GM19025 (cell line): ENCODE measurements around the gene CYP4B1.
"Not testable (repeated sequence)": the region's sequence is repeated elsewhere in the genome, so short reads cannot be mapped to it uniquely, and the experiment has no call there.

Experiments used
- ATAC-seq: cut with Tn5 transposase; IDR thresholded peaks from one replicate; pipeline ENCODE4 v1.9.1; 2021; ENCODE audit warnings: mild to moderate bottlenecking, low read depth, moderate library complexity; ENCODE audit not compliant: unreplicated experiment

Gene CYP4B1

DNA sequence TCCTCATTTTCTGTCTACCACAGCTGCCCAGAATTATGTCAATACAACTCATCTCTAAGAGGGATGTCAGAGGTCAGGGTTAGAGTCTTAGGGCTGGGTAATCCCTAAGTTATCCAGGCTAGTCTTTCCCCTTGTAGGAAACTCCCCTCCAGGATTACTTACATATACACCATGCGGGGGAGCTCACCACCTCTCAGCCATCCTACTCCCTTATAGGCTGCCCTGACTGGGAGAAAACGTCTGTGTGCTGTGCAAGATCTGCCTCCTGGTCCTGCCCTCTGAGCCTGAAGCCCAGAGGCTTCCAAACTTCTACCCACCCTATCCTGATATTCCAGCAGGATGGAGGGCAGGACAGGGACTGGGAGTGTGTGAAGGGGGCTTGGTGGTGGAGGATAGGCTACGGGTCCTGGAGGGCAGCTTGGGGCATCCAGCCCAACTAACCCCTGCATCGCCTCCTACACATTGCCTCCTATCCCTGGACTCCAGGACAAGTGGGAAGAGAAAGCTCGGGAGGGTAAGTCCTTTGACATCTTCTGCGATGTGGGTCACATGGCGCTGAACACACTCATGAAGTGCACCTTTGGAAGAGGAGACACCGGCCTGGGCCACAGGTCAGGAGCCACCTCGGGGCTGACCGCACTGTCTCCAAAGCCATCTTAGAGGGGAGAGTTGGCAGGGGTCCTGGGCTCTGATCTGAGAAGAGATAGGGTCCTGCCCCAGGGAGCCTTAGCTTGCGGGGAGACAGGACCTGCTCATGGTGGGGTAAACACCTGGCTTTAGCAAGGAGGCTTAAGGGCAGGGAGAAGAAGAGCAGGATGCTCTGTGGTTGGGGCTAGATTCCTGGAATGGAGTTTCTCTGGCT, 14.4 kb downstream of the CYP4B1 start:
- no peak for ATAC-seq

DNA sequence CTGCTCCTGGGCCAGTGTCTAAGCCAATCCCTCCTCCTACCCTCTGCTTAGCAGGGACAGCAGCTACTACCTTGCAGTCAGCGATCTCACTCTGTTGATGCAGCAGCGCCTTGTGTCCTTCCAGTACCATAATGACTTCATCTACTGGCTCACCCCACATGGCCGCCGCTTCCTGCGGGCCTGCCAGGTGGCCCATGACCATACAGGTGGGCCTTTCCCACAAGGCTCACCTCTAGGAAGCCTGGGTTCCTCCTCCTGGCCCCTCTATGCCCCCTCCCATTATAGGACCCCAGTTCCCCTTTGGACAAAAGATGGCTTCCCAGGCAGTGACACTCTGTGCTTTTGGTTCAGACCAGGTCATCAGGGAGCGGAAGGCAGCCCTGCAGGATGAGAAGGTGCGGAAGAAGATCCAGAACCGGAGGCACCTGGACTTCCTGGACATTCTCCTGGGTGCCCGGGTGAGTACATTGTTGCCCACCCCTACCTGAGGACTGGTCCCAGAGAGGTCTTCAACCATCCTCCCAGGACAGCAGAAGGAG, 15.1 kb downstream of the CYP4B1 start:
- no peak for ATAC-seq

DNA sequence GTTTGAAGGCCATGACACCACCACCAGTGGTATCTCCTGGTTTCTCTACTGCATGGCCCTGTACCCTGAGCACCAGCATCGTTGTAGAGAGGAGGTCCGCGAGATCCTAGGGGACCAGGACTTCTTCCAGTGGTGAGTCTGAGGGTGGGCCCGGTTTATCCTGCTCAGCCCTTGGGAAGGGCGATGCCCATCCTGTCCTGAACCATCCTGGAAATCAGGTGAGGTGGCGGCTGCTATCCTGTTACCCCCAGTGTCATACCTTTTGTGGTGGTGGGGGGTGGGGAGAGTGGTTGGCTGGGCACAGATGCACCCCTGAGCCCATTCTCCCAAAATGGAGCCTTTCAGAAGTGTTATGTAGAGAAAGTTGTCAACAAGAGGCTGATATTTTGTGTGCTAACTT, 16.3 kb downstream of the CYP4B1 start:
- ATAC-seq: no peak

DNA sequence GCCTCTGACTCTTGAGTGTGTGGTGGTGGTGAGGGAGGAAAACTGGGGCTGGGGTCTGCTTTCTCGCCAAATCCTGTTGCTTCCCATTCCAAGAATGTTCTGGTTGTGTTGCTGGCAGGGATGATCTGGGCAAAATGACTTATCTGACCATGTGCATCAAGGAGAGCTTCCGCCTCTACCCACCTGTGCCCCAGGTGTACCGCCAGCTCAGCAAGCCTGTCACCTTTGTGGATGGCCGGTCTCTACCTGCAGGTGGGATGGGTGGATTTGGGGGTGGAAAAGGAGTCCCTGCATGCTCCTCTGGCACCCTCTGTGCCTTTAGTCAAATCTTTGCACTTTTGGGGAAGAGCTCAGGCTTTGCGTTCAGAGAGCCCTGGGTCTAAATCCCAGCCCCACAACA, 18.1 kb downstream of the CYP4B1 start:
- no peak for ATAC-seq

DNA sequence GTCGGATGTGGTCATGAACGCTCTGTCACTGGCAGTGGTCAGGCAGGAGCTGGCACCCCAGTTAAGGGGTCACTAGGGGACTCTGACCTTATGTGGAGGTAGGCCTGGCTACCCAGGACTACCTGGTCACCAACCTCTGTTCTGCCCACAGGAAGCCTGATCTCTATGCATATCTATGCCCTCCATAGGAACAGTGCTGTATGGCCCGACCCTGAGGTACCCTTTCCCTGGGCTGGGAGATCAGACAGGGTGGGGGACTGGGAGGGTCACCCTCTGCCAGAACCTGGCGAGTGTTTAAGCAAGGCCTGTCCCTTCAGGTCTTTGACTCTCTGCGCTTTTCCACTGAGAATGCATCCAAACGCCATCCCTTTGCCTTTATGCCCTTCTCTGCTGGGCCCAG, 19.0 kb downstream of the CYP4B1 start:
- no peak for ATAC-seq

DNA sequence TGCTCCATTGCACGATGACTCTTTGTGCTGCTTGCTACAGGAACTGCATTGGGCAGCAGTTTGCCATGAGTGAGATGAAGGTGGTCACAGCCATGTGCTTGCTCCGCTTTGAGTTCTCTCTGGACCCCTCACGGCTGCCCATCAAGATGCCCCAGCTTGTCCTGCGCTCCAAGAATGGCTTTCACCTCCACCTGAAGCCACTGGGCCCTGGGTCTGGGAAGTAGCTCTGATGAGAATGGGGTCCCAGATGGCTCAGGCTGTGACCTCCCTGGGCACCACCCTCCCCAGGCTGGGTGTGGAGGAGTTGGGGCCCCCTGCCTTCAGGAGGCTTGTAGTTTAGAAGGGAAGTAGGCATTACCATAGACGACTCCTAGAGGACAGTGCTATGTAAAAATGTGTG, 19.7 kb downstream of the CYP4B1 start:
- ATAC-seq: no peak

DNA sequence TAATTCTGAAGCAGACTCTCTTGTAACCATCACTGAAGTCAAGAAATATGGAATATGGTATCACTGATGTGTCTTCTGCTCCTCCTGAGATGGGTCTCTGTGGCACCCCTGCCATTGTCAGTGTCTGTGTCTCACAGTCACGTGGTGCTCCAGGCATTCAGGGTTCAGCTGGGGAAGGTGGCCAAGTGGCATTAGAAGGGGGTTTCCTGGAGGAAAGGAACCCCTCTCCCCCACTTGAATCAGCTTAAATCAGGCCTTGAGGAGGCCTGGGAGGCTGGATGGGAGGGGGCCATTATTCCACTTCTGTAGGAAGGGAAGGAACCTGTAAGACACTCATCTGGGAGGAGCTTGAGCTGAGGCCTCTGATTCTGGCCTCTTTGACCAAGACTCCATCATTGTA, 20.5 kb downstream of the CYP4B1 start:
- no peak for ATAC-seq

DNA sequence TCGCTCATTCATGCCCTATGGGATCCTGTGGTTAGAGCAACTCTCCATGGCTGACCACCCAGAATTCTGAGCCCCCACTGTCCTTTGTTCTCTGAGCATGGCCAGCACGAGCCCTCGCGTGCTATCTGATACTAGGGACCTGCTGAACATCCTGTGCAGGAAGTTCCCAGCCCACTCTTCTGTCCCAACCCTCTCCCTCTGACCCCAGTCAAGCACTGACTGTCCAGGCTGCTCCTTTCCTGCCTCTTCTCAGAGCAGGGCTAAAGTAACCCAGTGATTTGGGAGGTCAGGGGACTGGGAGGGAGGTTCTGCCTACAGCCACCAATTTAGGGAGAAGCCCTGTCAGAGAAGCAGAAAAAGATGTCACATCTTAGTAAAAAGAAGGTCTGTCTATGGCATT, 21.2 kb downstream of the CYP4B1 start:
- ATAC-seq: no peak

DNA sequence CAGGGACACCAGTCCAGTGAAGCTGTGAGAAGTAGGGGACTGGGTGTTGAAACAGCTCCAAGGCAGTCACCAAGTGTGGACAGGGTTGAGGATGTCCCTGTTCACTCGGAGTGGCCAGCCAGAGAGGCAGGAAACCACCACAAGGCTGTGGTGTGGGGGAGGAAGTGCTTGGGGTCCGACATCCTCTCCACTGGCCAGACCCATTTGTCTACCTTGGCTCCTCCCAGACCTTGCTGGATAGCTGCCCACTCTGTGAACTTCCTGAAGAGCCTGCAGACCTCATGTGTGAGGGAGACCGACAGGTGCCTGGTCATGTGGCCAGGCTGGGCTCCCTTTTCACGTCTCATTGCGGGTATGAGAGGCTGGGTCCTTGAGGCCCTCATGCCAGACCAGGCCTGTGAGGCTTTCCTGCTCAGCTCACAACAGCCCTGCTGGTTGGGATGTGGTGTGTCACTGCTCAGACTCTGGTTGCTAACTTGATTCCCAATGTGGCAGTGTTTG, 21.8 kb downstream of the CYP4B1 start:
- no peak for ATAC-seq

DNA sequence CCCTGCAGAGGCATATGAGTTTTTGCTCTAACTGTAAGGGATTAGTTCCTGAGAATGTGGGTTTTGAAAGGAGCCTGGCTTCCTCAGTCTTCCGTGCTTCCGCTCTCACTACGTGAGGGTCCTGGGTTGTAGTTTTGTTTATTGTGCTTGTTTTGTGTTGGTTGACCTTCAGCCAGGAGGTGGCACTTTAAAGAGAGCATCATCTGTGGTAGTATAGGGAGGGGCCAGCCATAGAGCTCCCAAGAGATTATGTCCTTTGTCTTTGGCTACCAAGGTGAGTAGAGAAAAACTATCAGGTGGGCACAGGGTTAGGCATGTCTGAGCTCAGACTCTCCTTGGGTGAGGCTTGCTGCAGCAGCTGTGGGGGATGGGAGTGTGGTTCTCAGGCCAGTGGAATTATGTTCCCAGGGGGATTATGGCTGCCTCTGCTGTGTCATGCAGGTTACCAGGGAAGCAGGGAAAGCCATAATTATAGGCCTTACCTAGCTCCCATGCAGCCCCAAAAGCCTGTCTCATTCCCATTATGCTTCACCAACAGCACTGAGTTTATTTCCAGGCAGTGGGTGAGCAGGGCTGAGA, 23.5 kb downstream of the CYP4B1 start:
- no peak for ATAC-seq

DNA sequence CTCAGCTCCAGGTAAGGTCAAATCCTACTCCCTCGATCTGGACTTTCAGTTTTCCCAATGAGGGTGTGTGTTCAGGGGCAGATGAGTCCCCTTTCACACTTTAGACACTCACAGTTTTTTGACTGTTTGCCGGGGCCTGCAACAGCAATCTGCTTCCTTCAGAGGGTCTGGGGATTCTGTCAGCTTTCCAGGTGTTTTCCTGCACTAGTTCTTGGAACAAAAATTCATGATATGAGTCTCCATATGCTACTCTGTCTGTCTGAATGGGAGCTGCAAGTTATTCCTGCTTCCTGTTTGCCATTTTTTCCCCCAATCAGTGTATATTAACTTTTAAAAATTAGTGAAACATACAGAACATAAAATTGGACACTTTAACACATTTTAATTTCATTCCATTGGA, 24.3 kb downstream of the CYP4B1 start:
- ATAC-seq: no peak

DNA sequence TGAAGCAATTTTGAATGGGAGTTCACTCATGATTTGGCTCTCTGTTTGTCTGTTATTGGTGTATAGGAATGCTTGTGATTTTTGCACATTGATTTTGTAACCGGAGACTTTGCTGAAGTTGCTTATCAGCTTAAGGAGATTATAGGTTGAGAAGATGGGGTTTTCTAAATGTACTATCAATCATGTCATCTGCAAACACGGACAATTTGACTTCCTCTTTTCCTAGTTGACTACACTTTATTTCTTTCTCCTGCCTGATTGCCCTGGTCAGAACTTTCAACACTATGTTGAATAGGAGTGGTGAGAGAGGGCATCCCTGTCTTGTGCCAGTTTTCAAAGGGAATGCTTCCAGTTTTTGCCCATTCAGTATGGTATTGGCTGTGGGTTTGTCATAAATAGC, 28.0 kb downstream of the CYP4B1 start:
- ATAC-seq: not testable (repeated sequence)

DNA sequence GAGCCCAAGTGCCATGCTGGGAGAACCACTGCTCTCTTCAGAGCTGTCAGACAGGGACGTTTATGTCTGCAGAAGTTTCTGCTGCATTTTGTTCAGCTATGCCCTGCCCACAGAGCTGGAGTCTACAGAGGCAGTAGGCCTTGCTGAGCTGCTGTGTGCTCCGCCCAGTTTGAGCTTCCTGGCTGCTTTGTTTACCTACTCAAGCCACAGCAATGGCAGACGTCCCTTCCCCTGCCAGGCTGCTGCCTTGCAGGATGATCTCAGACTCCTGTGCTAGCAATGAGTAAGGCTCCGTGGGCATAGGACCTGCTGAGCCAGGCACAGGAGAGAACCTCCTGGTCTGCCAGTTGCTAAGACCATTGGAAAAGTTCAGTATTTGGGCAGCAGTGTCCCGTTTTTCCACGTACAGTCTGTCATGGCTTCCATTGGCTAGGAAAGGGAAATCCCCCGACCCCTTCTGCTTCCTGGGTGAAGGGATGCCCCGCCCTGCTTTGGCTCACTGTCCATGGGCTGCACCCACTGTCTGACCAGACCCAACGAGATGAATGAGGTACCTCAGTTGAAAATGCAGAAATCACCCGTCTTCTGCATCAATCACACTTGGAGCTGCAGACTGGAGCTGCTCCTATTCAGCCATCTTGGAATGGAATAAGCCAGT, 31.9 kb downstream of the CYP4B1 start:
- ATAC-seq: no peak

DNA sequence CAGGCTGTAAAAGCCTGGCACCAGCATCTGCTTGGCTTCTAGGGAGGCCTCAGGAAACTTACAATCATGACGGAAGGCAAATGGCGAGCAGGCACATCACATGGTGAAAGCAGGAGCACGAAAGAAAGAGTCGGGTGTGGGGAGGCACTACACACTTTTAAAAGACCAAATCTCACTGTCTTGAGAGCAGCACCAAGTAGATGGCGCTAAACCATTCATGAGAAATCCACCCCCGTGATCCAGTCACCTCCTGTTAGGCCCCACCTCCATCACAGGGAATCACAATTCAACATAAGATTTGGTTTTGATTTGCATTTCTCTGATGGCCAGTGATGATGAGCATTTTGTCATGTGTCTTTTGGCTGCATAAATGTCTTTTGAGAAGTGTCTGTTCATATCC, 36.6 kb downstream of the CYP4B1 start:
- ATAC-seq: not testable (repeated sequence)

DNA sequence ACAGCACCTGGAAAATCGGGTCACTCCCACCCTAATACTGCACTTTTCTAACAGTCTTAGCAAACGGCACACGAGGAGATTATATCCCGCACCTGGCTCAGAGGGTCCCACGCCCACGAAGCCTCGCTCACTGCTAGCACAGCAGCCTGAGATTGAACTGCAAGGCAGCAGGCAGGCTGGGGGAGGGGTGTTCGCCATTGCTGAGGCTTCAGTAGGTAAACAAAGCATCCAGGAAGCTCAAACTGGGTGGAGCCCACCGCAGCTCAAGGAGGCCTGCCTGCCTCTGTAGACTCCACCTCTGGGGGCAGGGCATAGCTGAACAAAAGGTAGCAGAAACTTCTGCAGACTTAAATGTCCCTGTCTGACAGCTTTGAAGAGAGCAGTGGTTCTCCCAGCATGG, 47.5 kb downstream of the CYP4B1 start:
- not testable (repeated sequence) for ATAC-seq

DNA sequence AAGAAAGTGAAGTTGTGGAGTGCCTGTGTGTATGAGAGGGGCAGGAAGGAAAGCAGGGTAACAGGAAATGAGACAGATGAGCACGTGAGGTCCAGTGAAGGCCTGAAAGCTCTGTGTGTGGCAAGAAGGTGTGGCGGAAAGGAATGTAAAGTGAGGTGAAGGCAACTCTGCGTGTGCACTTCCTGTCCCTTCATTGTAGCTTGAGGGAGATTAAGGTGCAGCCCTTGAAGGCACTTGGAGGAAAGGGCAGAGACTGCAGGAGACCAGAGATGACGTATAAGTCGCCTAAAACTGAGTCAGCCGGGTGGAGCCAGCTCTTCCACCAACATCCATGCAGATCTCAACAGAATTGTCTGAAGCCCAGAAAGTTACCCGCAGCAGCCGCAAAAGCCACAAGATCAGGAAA, 58.8 kb downstream of the CYP4B1 start:
- not testable (repeated sequence) for ATAC-seq

DNA sequence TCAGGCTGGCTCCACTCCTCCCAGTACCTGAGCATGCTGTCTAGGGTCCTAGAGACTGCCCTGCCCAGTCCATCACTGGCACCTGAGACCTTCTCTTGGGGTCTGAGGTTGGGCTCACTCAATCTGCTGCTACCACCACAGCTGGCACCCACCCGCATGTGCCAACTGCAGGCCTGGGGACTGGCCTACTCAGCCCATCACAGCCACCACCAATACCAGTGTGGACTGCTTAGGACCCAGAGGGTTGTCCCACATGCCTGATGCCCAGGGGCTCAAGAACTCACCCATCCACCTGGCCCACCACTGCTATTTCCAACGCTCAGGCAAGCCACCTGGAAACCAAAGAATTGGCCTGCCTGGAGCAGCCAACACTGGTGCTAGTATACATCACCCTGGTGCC, 63.5 kb downstream of the CYP4B1 start:
- ATAC-seq: no peak
